ENCODE results near the gene SYT1. TPM values are rescaled to one million over a fixed set of nuclear protein-coding genes. Genes with fewer than 3 reads are reported as not detected.

Gene SYT1
- total RNA-seq, 1 donor from 2014 or later, result 0.37 TPM

DNA sequence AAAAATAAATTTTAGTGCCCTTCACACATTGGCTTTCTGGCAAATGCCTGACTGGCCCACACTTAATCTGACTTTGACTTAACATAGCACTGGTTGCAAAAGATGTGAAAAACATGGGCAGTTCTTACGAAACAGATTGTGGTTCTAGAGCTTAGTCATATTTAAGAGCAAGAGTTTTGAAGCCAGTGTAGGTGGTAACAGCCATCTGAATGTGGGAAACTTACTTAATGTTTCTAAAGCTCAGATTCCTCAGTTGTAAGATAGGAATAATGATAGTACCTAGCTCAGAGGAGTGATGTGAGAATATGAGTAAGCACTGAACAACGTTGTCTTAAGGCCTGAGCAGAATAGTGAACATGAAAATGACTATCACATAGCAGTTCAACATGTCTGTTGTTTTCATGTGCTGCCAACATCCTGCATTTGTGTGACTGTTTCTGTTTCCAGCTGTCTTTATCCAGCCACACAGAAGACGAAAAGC, 262.7 kb downstream of the SYT1 start:
- Mint-ChIP-seq H3K9me3 (ENCODE audit: low read depth) (no peaks in the 10 kb centered on the region), H3K36me3 (ENCODE audit: low read depth) (no peaks in the 10 kb centered on the region), H3K4me1 (ENCODE audit: low read depth) (no peaks in the 10 kb centered on the region), H3K27me3 (ENCODE audit: low read depth) (peaks cover 7% of the 10 kb centered on the region), H3K27ac (ENCODE audit: unreplicated experiment) (no peak overlapping the region), H3K4me3 (ENCODE audit: unreplicated experiment) (no peak overlapping the region)
- TF ChIP-seq, protein P1, sequence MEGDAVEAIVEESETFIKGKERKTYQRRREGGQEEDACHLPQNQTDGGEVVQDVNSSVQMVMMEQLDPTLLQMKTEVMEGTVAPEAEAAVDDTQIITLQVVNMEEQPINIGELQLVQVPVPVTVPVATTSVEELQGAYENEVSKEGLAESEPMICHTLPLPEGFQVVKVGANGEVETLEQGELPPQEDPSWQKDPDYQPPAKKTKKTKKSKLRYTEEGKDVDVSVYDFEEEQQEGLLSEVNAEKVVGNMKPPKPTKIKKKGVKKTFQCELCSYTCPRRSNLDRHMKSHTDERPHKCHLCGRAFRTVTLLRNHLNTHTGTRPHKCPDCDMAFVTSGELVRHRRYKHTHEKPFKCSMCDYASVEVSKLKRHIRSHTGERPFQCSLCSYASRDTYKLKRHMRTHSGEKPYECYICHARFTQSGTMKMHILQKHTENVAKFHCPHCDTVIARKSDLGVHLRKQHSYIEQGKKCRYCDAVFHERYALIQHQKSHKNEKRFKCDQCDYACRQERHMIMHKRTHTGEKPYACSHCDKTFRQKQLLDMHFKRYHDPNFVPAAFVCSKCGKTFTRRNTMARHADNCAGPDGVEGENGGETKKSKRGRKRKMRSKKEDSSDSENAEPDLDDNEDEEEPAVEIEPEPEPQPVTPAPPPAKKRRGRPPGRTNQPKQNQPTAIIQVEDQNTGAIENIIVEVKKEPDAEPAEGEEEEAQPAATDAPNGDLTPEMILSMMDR (IDR thresholded peaks at IDR 0.05), result no peak
- DNase-seq (ENCODE audit: low spot score), result no peak

DNA sequence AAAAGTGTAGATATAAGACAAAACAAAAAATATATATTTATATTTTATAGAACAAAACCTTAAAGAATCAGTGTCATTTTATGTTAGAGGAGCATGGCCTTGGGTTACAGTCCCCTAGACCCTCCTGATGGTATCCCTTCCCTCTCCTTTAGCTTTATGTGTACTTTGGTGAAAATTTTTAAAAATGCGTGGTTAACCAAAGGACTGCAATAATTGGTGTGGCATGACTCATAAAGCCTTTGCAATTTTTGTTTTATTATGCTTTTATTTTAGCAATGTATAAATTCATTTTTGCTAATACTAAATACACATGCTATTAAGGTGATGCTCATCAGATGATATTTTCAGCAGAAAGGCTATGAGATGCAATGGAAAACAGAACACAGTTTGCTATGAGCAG, 264.4 kb downstream of the SYT1 start:
- no peaks in the 10 kb centered on the region for H3K4me1 Mint-ChIP-seq (ENCODE audit: low read depth)
- H3K36me3 Mint-ChIP-seq (ENCODE audit: low read depth), result no peaks in the 10 kb centered on the region
- no peak for DNase-seq (ENCODE audit: low spot score)
- no peaks in the 10 kb centered on the region for H3K9me3 Mint-ChIP-seq (ENCODE audit: low read depth)
- TF ChIP-seq, protein P1 (IDR thresholded peaks at IDR 0.05), result no peak
- H3K27me3 Mint-ChIP-seq (ENCODE audit: low read depth), result peaks cover 11% of the 10 kb centered on the region
- H3K4me3 Mint-ChIP-seq (ENCODE audit: unreplicated experiment), result no peak overlapping the region
- no peak overlapping the region for H3K27ac Mint-ChIP-seq (ENCODE audit: unreplicated experiment)

DNA sequence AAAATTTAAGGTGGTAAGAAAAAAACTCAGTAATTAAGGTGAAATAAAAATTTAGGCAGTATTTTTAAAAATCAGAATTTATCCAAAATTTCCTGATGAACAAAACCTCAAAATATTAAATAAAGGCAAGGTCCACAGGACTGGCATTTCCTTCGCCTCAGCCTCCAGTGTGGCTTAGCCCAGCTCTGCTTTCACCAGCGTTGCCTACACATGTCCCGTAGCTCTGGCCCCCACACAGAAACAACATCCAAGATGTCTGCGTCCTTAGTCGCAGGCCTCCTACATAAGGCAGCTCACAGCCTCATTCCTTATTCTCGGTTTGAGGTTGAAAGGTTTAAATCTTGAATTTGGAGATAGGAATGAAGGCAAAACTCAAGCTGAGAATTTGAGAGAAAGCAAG, 274.3 kb downstream of the SYT1 start:
- Mint-ChIP-seq H3K36me3 (ENCODE audit: low read depth) (no peaks in the 10 kb centered on the region), H3K4me1 (ENCODE audit: low read depth) (no peaks in the 10 kb centered on the region), H3K27ac (ENCODE audit: unreplicated experiment) (no peak overlapping the region), H3K4me3 (ENCODE audit: unreplicated experiment) (no peak overlapping the region), H3K27me3 (ENCODE audit: low read depth) (peaks cover 4% of the 10 kb centered on the region), H3K9me3 (ENCODE audit: low read depth) (no peaks in the 10 kb centered on the region)
- TF ChIP-seq, protein P1 (IDR thresholded peaks at IDR 0.05), result no peak
- DNase-seq (ENCODE audit: low spot score), result no peak

DNA sequence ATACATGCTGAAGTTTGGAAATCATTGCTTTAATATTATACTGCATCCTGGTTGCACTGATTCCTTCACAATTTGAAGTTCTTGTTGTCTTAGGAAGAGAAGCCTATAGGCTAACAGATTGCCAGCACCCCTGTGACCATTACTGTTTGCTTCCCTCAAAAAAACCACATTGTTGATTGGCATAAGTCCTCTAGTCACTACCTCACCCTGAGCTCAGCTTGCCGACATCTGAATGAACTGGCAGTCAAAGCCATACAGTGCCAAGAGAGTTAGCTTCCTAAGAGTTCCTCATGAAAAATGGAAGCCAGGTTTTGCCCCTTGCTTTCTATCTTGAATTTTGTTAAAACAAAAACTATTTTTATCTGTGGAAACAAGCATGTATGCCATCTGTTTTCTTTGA, 276.1 kb downstream of the SYT1 start:
- H3K9me3 Mint-ChIP-seq (ENCODE audit: low read depth), result no peaks in the 10 kb centered on the region
- H3K4me3 Mint-ChIP-seq (ENCODE audit: unreplicated experiment), result no peak overlapping the region
- TF ChIP-seq, protein P1 (IDR thresholded peaks at IDR 0.05), result no peak
- H3K4me1 Mint-ChIP-seq (ENCODE audit: low read depth), result no peaks in the 10 kb centered on the region
- H3K27ac Mint-ChIP-seq (ENCODE audit: unreplicated experiment), result no peak overlapping the region
- no peak for DNase-seq (ENCODE audit: low spot score)
- H3K27me3 Mint-ChIP-seq (ENCODE audit: low read depth), result peaks cover 4% of the 10 kb centered on the region
- no peaks in the 10 kb centered on the region for H3K36me3 Mint-ChIP-seq (ENCODE audit: low read depth)

DNA sequence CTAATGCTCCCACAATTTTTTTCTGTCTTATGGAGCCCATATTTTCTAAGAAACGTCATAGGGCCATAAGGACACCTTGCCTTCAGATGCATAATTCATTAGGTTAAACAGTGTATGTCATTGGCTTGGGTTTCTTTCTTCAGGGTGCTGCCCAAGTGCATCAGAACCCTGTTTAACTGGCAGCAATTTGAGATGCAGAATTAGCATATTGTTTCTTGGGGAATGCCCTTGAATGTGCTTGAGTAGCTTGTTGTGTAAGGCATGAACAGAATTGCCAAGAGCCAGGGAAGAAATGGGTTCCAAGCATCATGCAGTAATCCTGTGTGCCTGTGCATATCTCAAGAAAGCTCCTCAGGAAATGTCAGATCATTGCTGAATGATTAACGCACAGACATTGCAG, 277.2 kb downstream of the SYT1 start:
- Mint-ChIP-seq H3K36me3 (ENCODE audit: low read depth) (no peaks in the 10 kb centered on the region), H3K27me3 (ENCODE audit: low read depth) (peaks cover 4% of the 10 kb centered on the region), H3K4me3 (ENCODE audit: unreplicated experiment) (no peak overlapping the region), H3K4me1 (ENCODE audit: low read depth) (no peaks in the 10 kb centered on the region), H3K27ac (ENCODE audit: unreplicated experiment) (no peak overlapping the region), H3K9me3 (ENCODE audit: low read depth) (no peaks in the 10 kb centered on the region)
- no peak for DNase-seq (ENCODE audit: low spot score)
- TF ChIP-seq, protein P1 (IDR thresholded peaks at IDR 0.05), result no peak
